ENCODE data around the gene TEX264. TPM values are rescaled to one million over a fixed set of nuclear protein-coding genes. Genes with fewer than 3 reads are reported as not detected.

The TEX264 gene
- total and polyA plus RNA-seq, 2 experiments from 2014 or later, result 10.0 to 13.3 TPM

DNA sequence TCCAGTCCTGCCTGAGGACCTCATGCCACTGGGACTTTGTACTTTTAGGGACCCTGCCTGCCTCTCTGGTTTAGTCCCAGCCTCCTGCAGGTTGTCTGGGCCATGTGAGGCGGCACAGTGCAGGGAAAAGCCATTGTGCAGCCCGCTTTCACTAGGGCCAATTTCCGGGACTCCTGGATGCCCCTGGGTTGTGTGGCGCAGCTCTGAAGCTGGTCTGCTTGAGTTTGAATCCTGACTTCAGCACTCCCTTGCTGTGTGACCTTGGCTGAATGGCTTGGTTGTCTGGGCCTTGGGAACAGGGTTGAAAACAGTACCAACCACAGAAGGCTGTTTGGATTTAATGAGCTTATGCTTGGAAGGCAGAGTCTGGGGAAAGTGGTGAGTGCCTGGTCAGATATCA is 8.3 kb downstream of the TEX264 start:
- TF ChIP-seq CREB1 (CRISPR knock-in tag; IDR thresholded peaks at IDR 0.05; ENCODE audit: low read depth) (no peak), EZH2 (IDR thresholded peaks at IDR 0.05; ENCODE audit: low read depth, unreplicated experiment) (no peak), REST (IDR thresholded peaks at IDR 0.05; ENCODE audit: unreplicated experiment) (no peak), ZNF331 (CRISPR knock-in tag; IDR thresholded peaks at IDR 0.05; ENCODE audit: low read depth) (no peak), STAT1 (IDR thresholded peaks at IDR 0.05; ENCODE audit: unreplicated experiment) (no peak), EZH2phosphoT487 (IDR thresholded peaks at IDR 0.05; ENCODE audit: unreplicated experiment) (no peak), JUNB (IDR thresholded peaks at IDR 0.05; ENCODE audit: unreplicated experiment) (no peak), POLR2AphosphoS5 (IDR thresholded peaks at IDR 0.05; ENCODE audit: low read depth) (no peak), NANOG (IDR thresholded peaks at IDR 0.05; ENCODE audit: borderline replicate concordance) (no peak), ZNF114 (CRISPR knock-in tag; IDR thresholded peaks at IDR 0.05) (no peak)
- TF ChIP-seq, protein P1, sequence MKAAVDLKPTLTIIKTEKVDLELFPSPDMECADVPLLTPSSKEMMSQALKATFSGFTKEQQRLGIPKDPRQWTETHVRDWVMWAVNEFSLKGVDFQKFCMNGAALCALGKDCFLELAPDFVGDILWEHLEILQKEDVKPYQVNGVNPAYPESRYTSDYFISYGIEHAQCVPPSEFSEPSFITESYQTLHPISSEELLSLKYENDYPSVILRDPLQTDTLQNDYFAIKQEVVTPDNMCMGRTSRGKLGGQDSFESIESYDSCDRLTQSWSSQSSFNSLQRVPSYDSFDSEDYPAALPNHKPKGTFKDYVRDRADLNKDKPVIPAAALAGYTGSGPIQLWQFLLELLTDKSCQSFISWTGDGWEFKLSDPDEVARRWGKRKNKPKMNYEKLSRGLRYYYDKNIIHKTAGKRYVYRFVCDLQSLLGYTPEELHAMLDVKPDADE (IDR thresholded peaks at IDR 0.05), result no peak
- TF ChIP-seq, protein P2, sequence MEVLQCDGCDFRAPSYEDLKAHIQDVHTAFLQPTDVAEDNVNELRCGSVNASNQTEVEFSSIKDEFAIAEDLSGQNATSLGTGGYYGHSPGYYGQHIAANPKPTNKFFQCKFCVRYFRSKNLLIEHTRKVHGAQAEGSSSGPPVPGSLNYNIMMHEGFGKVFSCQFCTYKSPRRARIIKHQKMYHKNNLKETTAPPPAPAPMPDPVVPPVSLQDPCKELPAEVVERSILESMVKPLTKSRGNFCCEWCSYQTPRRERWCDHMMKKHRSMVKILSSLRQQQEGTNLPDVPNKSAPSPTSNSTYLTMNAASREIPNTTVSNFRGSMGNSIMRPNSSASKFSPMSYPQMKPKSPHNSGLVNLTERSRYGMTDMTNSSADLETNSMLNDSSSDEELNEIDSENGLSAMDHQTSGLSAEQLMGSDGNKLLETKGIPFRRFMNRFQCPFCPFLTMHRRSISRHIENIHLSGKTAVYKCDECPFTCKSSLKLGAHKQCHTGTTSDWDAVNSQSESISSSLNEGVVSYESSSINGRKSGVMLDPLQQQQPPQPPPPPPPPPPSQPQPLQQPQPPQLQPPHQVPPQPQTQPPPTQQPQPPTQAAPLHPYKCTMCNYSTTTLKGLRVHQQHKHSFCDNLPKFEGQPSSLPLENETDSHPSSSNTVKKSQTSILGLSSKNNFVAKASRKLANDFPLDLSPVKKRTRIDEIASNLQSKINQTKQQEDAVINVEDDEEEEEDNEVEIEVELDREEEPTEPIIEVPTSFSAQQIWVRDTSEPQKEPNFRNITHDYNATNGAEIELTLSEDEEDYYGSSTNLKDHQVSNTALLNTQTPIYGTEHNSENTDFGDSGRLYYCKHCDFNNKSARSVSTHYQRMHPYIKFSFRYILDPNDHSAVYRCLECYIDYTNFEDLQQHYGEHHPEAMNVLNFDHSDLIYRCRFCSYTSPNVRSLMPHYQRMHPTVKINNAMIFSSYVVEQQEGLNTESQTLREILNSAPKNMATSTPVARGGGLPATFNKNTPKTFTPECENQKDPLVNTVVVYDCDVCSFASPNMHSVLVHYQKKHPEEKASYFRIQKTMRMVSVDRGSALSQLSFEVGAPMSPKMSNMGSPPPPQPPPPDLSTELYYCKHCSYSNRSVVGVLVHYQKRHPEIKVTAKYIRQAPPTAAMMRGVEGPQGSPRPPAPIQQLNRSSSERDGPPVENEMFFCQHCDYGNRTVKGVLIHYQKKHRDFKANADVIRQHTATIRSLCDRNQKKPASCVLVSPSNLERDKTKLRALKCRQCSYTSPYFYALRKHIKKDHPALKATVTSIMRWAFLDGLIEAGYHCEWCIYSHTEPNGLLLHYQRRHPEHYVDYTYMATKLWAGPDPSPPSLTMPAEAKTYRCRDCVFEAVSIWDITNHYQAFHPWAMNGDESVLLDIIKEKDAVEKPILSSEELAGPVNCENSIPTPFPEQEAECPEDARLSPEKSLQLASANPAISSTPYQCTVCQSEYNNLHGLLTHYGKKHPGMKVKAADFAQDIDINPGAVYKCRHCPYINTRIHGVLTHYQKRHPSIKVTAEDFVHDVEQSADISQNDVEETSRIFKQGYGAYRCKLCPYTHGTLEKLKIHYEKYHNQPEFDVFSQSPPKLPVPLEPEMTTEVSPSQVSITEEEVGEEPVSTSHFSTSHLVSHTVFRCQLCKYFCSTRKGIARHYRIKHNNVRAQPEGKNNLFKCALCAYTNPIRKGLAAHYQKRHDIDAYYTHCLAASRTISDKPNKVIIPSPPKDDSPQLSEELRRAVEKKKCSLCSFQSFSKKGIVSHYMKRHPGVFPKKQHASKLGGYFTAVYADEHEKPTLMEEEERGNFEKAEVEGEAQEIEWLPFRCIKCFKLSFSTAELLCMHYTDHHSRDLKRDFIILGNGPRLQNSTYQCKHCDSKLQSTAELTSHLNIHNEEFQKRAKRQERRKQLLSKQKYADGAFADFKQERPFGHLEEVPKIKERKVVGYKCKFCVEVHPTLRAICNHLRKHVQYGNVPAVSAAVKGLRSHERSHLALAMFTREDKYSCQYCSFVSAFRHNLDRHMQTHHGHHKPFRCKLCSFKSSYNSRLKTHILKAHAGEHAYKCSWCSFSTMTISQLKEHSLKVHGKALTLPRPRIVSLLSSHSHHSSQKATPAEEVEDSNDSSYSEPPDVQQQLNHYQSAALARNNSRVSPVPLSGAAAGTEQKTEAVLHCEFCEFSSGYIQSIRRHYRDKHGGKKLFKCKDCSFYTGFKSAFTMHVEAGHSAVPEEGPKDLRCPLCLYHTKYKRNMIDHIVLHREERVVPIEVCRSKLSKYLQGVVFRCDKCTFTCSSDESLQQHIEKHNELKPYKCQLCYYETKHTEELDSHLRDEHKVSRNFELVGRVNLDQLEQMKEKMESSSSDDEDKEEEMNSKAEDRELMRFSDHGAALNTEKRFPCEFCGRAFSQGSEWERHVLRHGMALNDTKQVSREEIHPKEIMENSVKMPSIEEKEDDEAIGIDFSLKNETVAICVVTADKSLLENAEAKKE (CRISPR knock-in tag; IDR thresholded peaks at IDR 0.05), result no peak
- TF ChIP-seq, protein P3, sequence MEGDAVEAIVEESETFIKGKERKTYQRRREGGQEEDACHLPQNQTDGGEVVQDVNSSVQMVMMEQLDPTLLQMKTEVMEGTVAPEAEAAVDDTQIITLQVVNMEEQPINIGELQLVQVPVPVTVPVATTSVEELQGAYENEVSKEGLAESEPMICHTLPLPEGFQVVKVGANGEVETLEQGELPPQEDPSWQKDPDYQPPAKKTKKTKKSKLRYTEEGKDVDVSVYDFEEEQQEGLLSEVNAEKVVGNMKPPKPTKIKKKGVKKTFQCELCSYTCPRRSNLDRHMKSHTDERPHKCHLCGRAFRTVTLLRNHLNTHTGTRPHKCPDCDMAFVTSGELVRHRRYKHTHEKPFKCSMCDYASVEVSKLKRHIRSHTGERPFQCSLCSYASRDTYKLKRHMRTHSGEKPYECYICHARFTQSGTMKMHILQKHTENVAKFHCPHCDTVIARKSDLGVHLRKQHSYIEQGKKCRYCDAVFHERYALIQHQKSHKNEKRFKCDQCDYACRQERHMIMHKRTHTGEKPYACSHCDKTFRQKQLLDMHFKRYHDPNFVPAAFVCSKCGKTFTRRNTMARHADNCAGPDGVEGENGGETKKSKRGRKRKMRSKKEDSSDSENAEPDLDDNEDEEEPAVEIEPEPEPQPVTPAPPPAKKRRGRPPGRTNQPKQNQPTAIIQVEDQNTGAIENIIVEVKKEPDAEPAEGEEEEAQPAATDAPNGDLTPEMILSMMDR (conservative IDR thresholded peaks at IDR 0.05; ENCODE audit: low read depth in 2 of 2), result no peak
- no peak overlapping the region for H2AFZ ChIP-seq
- no peaks in the 10 kb centered on the region for H3F3A ChIP-seq (replicated peaks; ENCODE audit: low read depth)
- H3K27me3 ChIP-seq (ENCODE audit: insufficient read depth), result no peaks in the 10 kb centered on the region
- H4K20me1 ChIP-seq (replicated peaks; ENCODE audit: insufficient read depth), result no peaks in the 10 kb centered on the region
- no peaks in the 10 kb centered on the region for H3K9me2 ChIP-seq (ENCODE audit: insufficient read depth)
- no peaks in the 10 kb centered on the region for H3K36me3 ChIP-seq (ENCODE audit: insufficient read depth)
- no peak overlapping the region for H3K27ac ChIP-seq (ENCODE audit: low read depth)
- ATAC-seq, result no peak
- no peak overlapping the region for H3K27ac Mint-ChIP-seq
- no peak overlapping the region for H3K4me3 ChIP-seq
- no peaks in the 10 kb centered on the region for H3K79me2 ChIP-seq (replicated peaks; ENCODE audit: insufficient read depth)
- peaks cover 16% of the 10 kb centered on the region for H3K4me1 Mint-ChIP-seq
- no peaks in the 10 kb centered on the region; the same call in 1 of the 2 replicates for H3K4me1 ChIP-seq (ENCODE audit: insufficient read depth)
- no peak overlapping the region for H3K4me2 ChIP-seq
- no peak overlapping the region for H3K4me3 Mint-ChIP-seq
- H3K27me3 Mint-ChIP-seq (ENCODE audit: insufficient read depth, low read depth, poor library complexity), result peaks cover 9% of the 10 kb centered on the region
- no peak for DNase-seq (ENCODE audit: low spot score)
- no peaks in the 10 kb centered on the region for H3K9me3 Mint-ChIP-seq
- H3K36me3 Mint-ChIP-seq (ENCODE audit: low read depth), result no peaks in the 10 kb centered on the region; the same call in 2 of the 3 replicates

All from GM23338 (cell line).